ENCODE measurements around the gene USP6NL.
A peak's percentile ranks its signal among the peaks of the same experiment; 100 is the strongest.
"Not testable (repeated sequence)": the region's sequence is repeated elsewhere in the genome, so short reads cannot be mapped to it uniquely, and the experiment has no call there.

The USP6NL gene

GRCh38 chr10:11439523-11440053, 171.9 kb downstream of the USP6NL start:
- TF ChIP-seq EZH2phosphoT487 (IDR thresholded peaks at IDR 0.05; ENCODE audit: borderline replicate concordance), result no peak
- no peak for TF ChIP-seq CTCF (conservative IDR thresholded peaks at IDR 0.05; ENCODE audit: low read length)
- no peaks in the 10 kb centered on the region for H3K27me3 ChIP-seq (ENCODE audit: insufficient read depth, low read length, poor library complexity, severe bottlenecking)
- no peaks in the 10 kb centered on the region for H3F3A ChIP-seq (ENCODE audit: low read depth)
- peak overlapping the region; percentile 13 for H3K9ac ChIP-seq (ENCODE audit: low read depth, low read length, poor library complexity, severe bottlenecking)
- 0 out of 2 replicates have a peak overlapping the region, but pooled peaks have one; percentile 5 for H2AFZ ChIP-seq (ENCODE audit: low read length)
- H3K36me3 ChIP-seq (ENCODE audit: insufficient read depth, low read length), result no peaks in the 10 kb centered on the region
- H3K9me3 ChIP-seq (ENCODE audit: insufficient read depth, low read depth, low read length), result no peaks in the 10 kb centered on the region
- peak overlapping the region; percentile 61 for H3K4me2 ChIP-seq (ENCODE audit: low read depth, low read length, poor library complexity, severe bottlenecking)
- H3K9me2 ChIP-seq (replicated peaks; ENCODE audit: low read depth, low read length), result no peaks in the 10 kb centered on the region
- H3K79me2 ChIP-seq (ENCODE audit: insufficient read depth, low read length), result no peaks in the 10 kb centered on the region
- peaks cover 37% of the 10 kb centered on the region for H3K4me1 ChIP-seq (ENCODE audit: insufficient read depth, low read length, poor library complexity, severe bottlenecking)
- H4K20me1 ChIP-seq (ENCODE audit: insufficient read depth, low read length, poor library complexity, severe bottlenecking), result no peaks in the 10 kb centered on the region
- H3K4me3 ChIP-seq (ENCODE audit: low read length, poor library complexity, severe bottlenecking), result peak overlapping the region; percentile 23

DNA sequence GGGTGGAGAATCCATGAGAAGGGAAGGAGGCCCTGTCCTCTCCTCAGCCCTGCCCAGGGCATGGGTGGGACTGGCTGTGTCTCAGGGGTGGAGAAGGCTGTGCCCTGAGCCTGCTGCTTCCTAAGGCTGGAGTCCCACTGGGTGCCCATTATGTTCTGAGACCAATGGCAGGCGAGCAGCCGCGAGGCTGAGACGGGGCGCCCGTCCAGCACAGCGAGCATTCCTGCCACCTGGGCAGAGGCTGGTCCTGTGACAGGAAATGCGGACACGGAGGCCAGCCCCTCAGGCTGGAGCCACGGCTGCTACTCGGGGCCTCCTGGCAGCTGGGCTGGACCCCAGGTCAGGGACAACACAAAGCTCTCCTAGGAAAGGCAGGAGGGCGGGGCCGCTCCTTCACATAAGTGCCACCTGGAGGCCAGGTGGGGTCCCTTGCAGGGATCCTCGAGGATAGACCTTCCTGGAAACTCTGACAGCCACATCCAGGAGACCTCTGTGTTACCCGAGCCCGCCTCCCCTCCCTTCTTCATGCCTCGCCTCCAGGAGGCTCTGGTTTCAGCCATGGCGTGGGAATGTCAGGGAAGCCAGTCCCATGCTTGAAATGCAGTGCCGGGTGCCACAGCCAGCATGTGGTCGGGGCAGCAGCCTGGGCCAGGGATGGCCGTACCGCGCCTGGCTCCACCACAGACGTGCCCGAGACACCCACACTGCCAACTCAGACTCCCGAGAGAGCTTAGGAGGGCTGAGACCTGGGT, 173.9 kb downstream of the USP6NL start:
- H3K4me1 ChIP-seq (ENCODE audit: insufficient read depth, low read length, poor library complexity, severe bottlenecking), result peaks cover 37% of the 10 kb centered on the region
- H3K9ac ChIP-seq (ENCODE audit: low read depth, low read length, poor library complexity, severe bottlenecking), result no peak overlapping the region
- no peaks in the 10 kb centered on the region for H3K9me2 ChIP-seq (replicated peaks; ENCODE audit: low read depth, low read length)
- H2AFZ ChIP-seq (ENCODE audit: low read length), result no peak overlapping the region
- H3K79me2 ChIP-seq (ENCODE audit: insufficient read depth, low read length), result no peaks in the 10 kb centered on the region
- no peaks in the 10 kb centered on the region for H3K27me3 ChIP-seq (ENCODE audit: insufficient read depth, low read length, poor library complexity, severe bottlenecking)
- no peaks in the 10 kb centered on the region for H3F3A ChIP-seq (ENCODE audit: low read depth)
- H3K36me3 ChIP-seq (ENCODE audit: insufficient read depth, low read length), result no peaks in the 10 kb centered on the region
- no peak overlapping the region for H3K4me3 ChIP-seq (ENCODE audit: low read length, poor library complexity, severe bottlenecking)
- H3K9me3 ChIP-seq (ENCODE audit: insufficient read depth, low read depth, low read length), result no peaks in the 10 kb centered on the region
- no peaks in the 10 kb centered on the region for H4K20me1 ChIP-seq (ENCODE audit: insufficient read depth, low read length, poor library complexity, severe bottlenecking)
- no peak overlapping the region for H3K4me2 ChIP-seq (ENCODE audit: low read depth, low read length, poor library complexity, severe bottlenecking)
- TF ChIP-seq EZH2phosphoT487 (IDR thresholded peaks at IDR 0.05; ENCODE audit: borderline replicate concordance), result no peak
- no peak for TF ChIP-seq CTCF (conservative IDR thresholded peaks at IDR 0.05; ENCODE audit: low read length)

DNA sequence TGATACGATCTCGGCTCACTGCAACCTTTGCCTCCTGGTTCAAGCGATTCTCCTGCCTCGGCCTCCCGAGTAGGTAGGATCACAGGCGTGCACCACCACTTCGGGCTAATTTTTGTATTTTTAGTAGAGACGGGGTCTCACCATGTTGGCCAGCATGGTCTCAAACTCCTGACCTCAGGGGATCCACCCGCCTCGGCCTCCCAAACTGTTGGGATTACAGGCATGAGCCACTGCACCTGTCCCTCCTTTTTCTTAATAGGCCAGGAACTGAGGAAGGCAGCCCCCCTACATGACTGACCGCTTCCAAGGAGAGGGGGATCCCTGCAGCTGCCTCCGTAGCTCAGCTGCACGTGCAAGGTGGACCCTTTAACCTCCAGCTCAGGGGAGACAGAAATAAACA, 175.0 kb downstream of the USP6NL start:
- not testable (repeated sequence) for H3K9ac ChIP-seq (ENCODE audit: low read depth, low read length, poor library complexity, severe bottlenecking); H3K4me3 ChIP-seq (ENCODE audit: low read length, poor library complexity, severe bottlenecking); H3K27me3 ChIP-seq (ENCODE audit: insufficient read depth, low read length, poor library complexity, severe bottlenecking); H4K20me1 ChIP-seq (ENCODE audit: insufficient read depth, low read length, poor library complexity, severe bottlenecking); H2AFZ ChIP-seq (ENCODE audit: low read length); H3F3A ChIP-seq (ENCODE audit: low read depth); H3K9me3 ChIP-seq (ENCODE audit: insufficient read depth, low read depth, low read length); H3K36me3 ChIP-seq (ENCODE audit: insufficient read depth, low read length); H3K9me2 ChIP-seq (replicated peaks; ENCODE audit: low read depth, low read length); H3K79me2 ChIP-seq (ENCODE audit: insufficient read depth, low read length); H3K4me2 ChIP-seq (ENCODE audit: low read depth, low read length, poor library complexity, severe bottlenecking)
- peaks cover 37% of the 10 kb centered on the region for H3K4me1 ChIP-seq (ENCODE audit: insufficient read depth, low read length, poor library complexity, severe bottlenecking)

DNA sequence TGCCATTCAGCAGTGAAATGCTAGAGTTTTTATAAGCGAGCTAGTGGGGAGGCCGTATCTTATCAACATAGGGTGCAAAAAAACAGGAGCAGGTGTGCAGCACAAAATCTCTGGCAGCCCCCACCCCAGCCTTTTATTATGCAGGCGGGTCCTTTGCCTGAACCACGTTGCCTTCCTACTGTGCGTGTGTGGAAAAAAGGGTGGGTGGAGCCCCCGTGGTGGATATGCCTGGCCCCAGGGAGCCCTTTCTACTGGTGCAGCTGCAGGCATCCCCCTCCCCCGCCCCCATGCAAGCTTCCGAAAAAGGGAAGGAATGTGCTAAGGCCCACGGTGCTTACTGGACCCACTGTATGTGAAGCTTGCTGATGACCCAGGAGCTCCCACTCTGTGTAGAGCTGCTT, 175.9 kb downstream of the USP6NL start:
- Histone ChIP-seq H4K20me1 (ENCODE audit: insufficient read depth, low read length, poor library complexity, severe bottlenecking) (no peaks in the 10 kb centered on the region), H3K9me3 (ENCODE audit: insufficient read depth, low read depth, low read length) (no peaks in the 10 kb centered on the region), H3K27me3 (ENCODE audit: insufficient read depth, low read length, poor library complexity, severe bottlenecking) (no peaks in the 10 kb centered on the region), H3K4me1 (ENCODE audit: insufficient read depth, low read length, poor library complexity, severe bottlenecking) (peaks cover 33% of the 10 kb centered on the region), H3K9me2 (replicated peaks; ENCODE audit: low read depth, low read length) (no peaks in the 10 kb centered on the region), H3F3A (ENCODE audit: low read depth) (no peaks in the 10 kb centered on the region), H3K9ac (ENCODE audit: low read depth, low read length, poor library complexity, severe bottlenecking) (peak overlapping the region; percentile 14), H3K4me3 (ENCODE audit: low read length, poor library complexity, severe bottlenecking) (no peak overlapping the region), H3K4me2 (ENCODE audit: low read depth, low read length, poor library complexity, severe bottlenecking) (no peak overlapping the region), H3K36me3 (ENCODE audit: insufficient read depth, low read length) (no peaks in the 10 kb centered on the region), H2AFZ (ENCODE audit: low read length) (peak overlapping the region; percentile 53; the same call in 1 of the 2 replicates), H3K79me2 (ENCODE audit: insufficient read depth, low read length) (no peaks in the 10 kb centered on the region)
- TF ChIP-seq EZH2phosphoT487 (IDR thresholded peaks at IDR 0.05; ENCODE audit: borderline replicate concordance) (no peak), CTCF (conservative IDR thresholded peaks at IDR 0.05; ENCODE audit: low read length) (no peak)
